CMK (cell line): ENCODE data around the gene KRTAP12-4.
"Not testable (repeated sequence)": the region's sequence is repeated elsewhere in the genome, so short reads cannot be mapped to it uniquely, and the experiment has no call there.

Experiments
- DNase-seq: peaks from one replicate; pipeline ENCODE4 v3.0.0-alpha.2; 2010; ENCODE audit warnings: low read depth

The KRTAP12-4 gene

GRCh38 chr21:44654576-44655175, at the start of gene KRTAP12-4:
TSS of gene KRTAP12-4 (minus strand) at chr21:44654659. CDS start at chr21:44654614, 45 bp downstream.
- no peak for DNase-seq

GRCh38 chr21:44703731-44704635, 49.5 kb upstream of the KRTAP12-4 start:
- no peak for DNase-seq

GRCh38 chr21:44702973-44703730, 48.7 kb upstream of the KRTAP12-4 start:
- DNase-seq = no peak

- no peak for DNase-seq
These were observed 47.9 kb upstream of the KRTAP12-4 start for GRCh38 chr21:44702111-44702972.

- DNase-seq = no peak
These were observed 47.1 kb upstream of the KRTAP12-4 start for GRCh38 chr21:44701541-44701940.

GRCh38 chr21:44701023-44701400, 46.6 kb upstream of the KRTAP12-4 start:
- DNase-seq = no peak

GRCh38 chr21:44700101-44701022, 45.9 kb upstream of the KRTAP12-4 start:
- DNase-seq = no peak

- DNase-seq = no peak
These were observed 45.1 kb upstream of the KRTAP12-4 start for GRCh38 chr21:44699502-44700001.

- no peak for DNase-seq
These were observed 43.6 kb upstream of the KRTAP12-4 start for GRCh38 chr21:44697811-44698734.

GRCh38 chr21:44697172-44697810, 42.8 kb upstream of the KRTAP12-4 start, which contains the start of gene KRTAP10-12:
TSS of gene KRTAP10-12 (plus strand) at chr21:44697172. CDS start at chr21:44697202, 30 bp downstream.
- not testable (repeated sequence) for DNase-seq

GRCh38 chr21:44696572-44696971, 42.1 kb upstream of the KRTAP12-4 start:
- no peak for DNase-seq

GRCh38 chr21:44695641-44696040, 41.2 kb upstream of the KRTAP12-4 start:
- DNase-seq = no peak

- no peak for DNase-seq
These were observed 40.7 kb upstream of the KRTAP12-4 start for GRCh38 chr21:44695184-44695583.

- DNase-seq = no peak
These were observed 40.3 kb upstream of the KRTAP12-4 start for GRCh38 chr21:44694776-44695175.

- DNase-seq = no peak
These were observed 38.5 kb upstream of the KRTAP12-4 start for GRCh38 chr21:44692798-44693512.

GRCh38 chr21:44691686-44692085, 37.2 kb upstream of the KRTAP12-4 start:
- no peak for DNase-seq

- DNase-seq = not testable (repeated sequence)
These were observed 35.3 kb upstream of the KRTAP12-4 start for GRCh38 chr21:44689740-44690139.

GRCh38 chr21:44687671-44688070, 33.2 kb upstream of the KRTAP12-4 start:
- no peak for DNase-seq
